ENCODE measurements around the gene KCTD21.

- TF ChIP-seq CTCF (IDR thresholded peaks at IDR 0.05 in 2 of 3, conservative IDR thresholded peaks at IDR 0.05 in 1 of 3; ENCODE audit: borderline replicate concordance in 1 of 3, insufficient read depth in 1 of 3, low read depth in 2 of 3, low read length in 2 of 3) (no peak), ZNF274 (IDR thresholded peaks at IDR 0.05; ENCODE audit: low read depth, low read length) (no peak), EZH2phosphoT487 (IDR thresholded peaks at IDR 0.05; ENCODE audit: borderline replicate concordance) (no peak), ZFX (IDR thresholded peaks at IDR 0.05) (no peak), POLR2A (IDR thresholded peaks at IDR 0.05; ENCODE audit: borderline replicate concordance, extremely low read depth, insufficient read depth, insufficient read length) (no peak)
These were observed 36.1 kb upstream of the KCTD21 start for GRCh38 chr11:78224506-78224905.

Data from HCT116 (cell line).